Breast epithelium (tissue), 4 donors: Measurements from ENCODE around the gene RAB39A. TPM values are rescaled to one million over a fixed set of nuclear protein-coding genes. Genes with fewer than 3 reads are reported as not detected.
"Not testable (repeated sequence)": the region's sequence is repeated elsewhere in the genome, so short reads cannot be mapped to it uniquely, and the experiment has no call there.

Source experiments
- DNase-seq, 2 donors: peaks; one replicate each; pipeline ENCODE4 v3.0.0-alpha.2; 2019; ENCODE audit warnings: low spot score in 2 of 2
- H3K27ac ChIP-seq, 2 donors: fragments of 200-600 bp; sonication (generic) in 1 of 2; one replicate each; pipeline ENCODE4 v1.5.1; 2016 to 2019; ENCODE audit warnings: mild to moderate bottlenecking in 1 of 2
- H3K27me3 ChIP-seq, 2 donors: fragments of 200-600 bp; sonication (generic) in 1 of 2; one replicate each; pipeline versions ENCODE4 v1.5.1 to v1.6.0; 2017 to 2019; ENCODE audit warnings: control low read depth in 1 of 2, mild to moderate bottlenecking in 1 of 2
- H3K36me3 ChIP-seq: fragments of 200-600 bp; one replicate; pipeline ENCODE4 v1.5.1; 2019
- H3K4me1 ChIP-seq, 2 donors: fragments of 200-600 bp; sonication (generic); one replicate each; pipeline ENCODE4 v1.5.1; 2016 to 2019; ENCODE audit warnings: control low read depth in 1 of 2
- H3K4me3 ChIP-seq, 3 donors: fragments of 200-600 bp; sonication (generic); 1 replicate in 2 of 3; 2 replicates in 1 of 3; pipeline ENCODE4 v1.5.1; 2016 to 2019; ENCODE audit warnings: mild to moderate bottlenecking in 3 of 3, moderate library complexity in 2 of 3
- H3K9me3 ChIP-seq, 2 donors: fragments of 200-600 bp; sonication (generic) in 1 of 2; one replicate each; pipeline ENCODE4 v1.5.1; 2016 to 2019; ENCODE audit warnings: control low read depth in 1 of 2
- POLR2A ChIP-seq: fragments of 450-650 bp; IDR thresholded peaks from one replicate; pipeline ENCODE4 v1.6.1; 2016; ENCODE audit warnings: antibody characterized with exemption, mild to moderate bottlenecking, moderate library complexity
- POLR2AphosphoS5 ChIP-seq, 3 donors: sonication (generic); formaldehyde crosslinking; IDR thresholded peaks; one replicate each; pipeline ENCODE4 v1.6.1; 2017; ENCODE audit warnings: antibody characterized with exemption in 3 of 3
- intact Hi-C: fragments of 100-400 bp; cut with DNase I; formaldehyde crosslinking; loops from one replicate; pipeline ENCODE4 v1.15.1; 2023; ENCODE audit warnings: low total_unique reads
- total RNA-seq, 3 donors: library from RNA; depleted of rRNA; stranded (reverse); fragments of >200 nt; gene quantifications; one replicate each; pipeline ENCODE4 v1.1.0, GENCODE V29; 2016
- TF ChIP-seq, protein P1 (sequence below), 3 donors: fragments of 450-650 bp; IDR thresholded peaks; one replicate each; pipeline ENCODE4 v1.5.1; 2016 to 2017; ENCODE audit warnings: antibody characterized with exemption in 3 of 3, mild to moderate bottlenecking in 3 of 3, moderate library complexity in 3 of 3

RAB39A gene, protein sequence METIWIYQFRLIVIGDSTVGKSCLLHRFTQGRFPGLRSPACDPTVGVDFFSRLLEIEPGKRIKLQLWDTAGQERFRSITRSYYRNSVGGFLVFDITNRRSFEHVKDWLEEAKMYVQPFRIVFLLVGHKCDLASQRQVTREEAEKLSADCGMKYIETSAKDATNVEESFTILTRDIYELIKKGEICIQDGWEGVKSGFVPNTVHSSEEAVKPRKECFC
- 1 to 10 TPM in 2 of 3 donors, under 1 TPM in 1; 0.98 to 2.2 (median 1.0) TPM for total RNA-seq

DNA sequence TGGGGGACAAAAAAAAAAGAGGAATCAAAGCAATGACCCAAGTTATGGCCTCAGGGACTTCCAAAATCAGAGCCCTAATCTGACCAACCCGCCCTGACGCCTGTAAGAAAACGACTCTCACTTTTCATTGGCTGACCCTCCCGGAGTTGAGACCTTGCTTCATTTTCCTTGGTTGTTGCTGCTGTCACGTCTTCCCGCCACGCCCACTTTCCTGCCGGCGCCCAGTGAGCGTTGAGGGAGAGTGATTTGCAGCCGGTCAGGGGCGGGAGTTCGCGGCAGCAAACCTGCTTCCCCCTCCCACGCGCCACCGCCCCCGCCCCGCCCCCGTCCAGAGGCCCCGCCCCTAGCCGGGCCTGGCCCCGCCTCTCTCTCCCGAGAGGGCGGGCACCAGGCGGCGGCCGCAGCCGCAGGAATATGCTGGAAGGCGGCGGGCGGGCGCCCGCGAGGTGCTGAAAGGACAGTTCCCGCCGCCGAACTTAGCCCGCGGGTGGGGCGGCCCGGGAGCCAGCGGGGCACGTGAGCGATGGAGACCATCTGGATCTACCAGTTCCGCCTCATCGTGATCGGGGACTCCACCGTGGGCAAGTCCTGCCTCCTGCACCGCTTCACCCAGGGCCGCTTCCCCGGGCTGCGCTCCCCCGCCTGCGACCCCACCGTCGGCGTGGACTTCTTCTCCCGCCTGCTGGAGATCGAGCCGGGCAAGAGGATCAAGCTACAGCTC lies at the start of gene RAB39A:
RAB39A (plus strand) TSS at position 403 of the 721 bp plus-strand sequence; CDS start at position 524, 121 bp downstream.
- peak within 1 kb of the TSS; percentile 46 to 68 (median 50) for H3K4me3 ChIP-seq
- H3K4me1 ChIP-seq, result peaks cover 0 to 5% of the 10 kb centered on the region in 2 donors
- no peak for TF ChIP-seq POLR2A
- no peak for TF ChIP-seq POLR2AphosphoS5 (IDR thresholded peaks at IDR 0.05)
- TF ChIP-seq, protein P1, sequence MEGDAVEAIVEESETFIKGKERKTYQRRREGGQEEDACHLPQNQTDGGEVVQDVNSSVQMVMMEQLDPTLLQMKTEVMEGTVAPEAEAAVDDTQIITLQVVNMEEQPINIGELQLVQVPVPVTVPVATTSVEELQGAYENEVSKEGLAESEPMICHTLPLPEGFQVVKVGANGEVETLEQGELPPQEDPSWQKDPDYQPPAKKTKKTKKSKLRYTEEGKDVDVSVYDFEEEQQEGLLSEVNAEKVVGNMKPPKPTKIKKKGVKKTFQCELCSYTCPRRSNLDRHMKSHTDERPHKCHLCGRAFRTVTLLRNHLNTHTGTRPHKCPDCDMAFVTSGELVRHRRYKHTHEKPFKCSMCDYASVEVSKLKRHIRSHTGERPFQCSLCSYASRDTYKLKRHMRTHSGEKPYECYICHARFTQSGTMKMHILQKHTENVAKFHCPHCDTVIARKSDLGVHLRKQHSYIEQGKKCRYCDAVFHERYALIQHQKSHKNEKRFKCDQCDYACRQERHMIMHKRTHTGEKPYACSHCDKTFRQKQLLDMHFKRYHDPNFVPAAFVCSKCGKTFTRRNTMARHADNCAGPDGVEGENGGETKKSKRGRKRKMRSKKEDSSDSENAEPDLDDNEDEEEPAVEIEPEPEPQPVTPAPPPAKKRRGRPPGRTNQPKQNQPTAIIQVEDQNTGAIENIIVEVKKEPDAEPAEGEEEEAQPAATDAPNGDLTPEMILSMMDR (IDR thresholded peaks at IDR 0.05), result no peak
- intact Hi-C loops, result no loop called here
- no peaks in the 10 kb centered on the region for H3K36me3 ChIP-seq
- no peaks in the 10 kb centered on the region for H3K9me3 ChIP-seq
- peaks cover 0 to 27% of the 10 kb centered on the region in 2 donors for H3K27me3 ChIP-seq
- DNase-seq, result peak; percentile 51 to 63
- H3K27ac ChIP-seq, result no peak within 1 kb of the TSS

DNA sequence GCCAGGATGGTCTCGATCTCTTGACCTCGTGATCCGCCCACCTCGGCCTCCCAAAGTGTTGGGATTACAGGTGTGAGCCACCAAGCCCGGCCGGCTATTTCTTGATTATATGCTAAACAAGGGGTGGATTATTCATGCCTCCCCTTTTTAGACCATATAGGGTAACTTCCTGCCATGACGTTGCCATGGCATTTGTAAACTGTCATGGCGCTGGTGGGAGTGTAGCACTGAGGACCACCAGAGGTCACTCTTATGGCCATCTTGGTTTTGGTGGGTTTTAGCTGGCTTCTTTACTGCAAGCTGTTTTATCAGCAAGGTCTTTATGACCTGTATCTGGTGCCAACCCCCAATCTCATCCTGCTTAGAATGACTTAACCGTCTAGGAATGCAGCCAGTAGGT lies 46.8 kb upstream of the RAB39A start:
- H3K27me3 ChIP-seq, H3K36me3 ChIP-seq, intact Hi-C loops, H3K27ac ChIP-seq, H3K4me3 ChIP-seq, DNase-seq, H3K4me1 ChIP-seq, H3K9me3 ChIP-seq: not testable (repeated sequence)

DNA sequence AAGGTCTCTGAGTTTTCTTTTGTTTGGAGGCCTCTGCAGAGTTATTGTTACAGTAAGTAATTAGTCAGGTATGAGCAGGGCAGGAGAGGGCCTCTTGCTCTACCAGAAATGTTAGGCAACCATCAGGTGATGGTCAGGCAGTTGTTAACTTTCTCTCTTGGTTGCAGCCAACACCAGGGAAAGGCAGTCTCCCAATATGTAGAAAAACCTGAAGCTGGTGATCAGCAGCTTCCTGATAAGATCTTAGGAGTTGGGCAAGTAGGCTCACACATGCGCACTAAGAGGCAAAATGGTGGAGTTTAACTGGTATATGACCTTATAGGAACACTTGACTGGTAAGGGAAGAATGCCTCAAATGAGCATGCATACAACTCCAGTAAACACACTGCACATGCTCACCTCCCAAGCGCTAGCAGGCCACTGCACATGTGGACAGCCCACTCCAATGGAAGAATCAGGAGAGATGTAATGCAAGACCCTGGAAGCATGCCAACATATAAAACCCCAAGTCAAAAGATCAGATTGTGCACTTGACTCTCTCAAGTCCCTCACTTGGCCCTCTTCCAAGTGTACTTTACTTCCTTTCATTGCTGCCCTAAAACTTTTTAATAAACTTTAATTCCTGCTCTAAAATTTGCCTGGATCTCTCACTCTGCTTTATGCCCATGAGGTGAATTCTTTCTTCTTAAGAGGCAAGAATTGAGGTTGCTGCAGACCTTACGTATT lies 46.0 kb upstream of the RAB39A start:
- no peaks in the 10 kb centered on the region for H3K36me3 ChIP-seq
- peaks cover 0 to 3% of the 10 kb centered on the region in 2 donors for H3K9me3 ChIP-seq
- DNase-seq, result no peak

DNA sequence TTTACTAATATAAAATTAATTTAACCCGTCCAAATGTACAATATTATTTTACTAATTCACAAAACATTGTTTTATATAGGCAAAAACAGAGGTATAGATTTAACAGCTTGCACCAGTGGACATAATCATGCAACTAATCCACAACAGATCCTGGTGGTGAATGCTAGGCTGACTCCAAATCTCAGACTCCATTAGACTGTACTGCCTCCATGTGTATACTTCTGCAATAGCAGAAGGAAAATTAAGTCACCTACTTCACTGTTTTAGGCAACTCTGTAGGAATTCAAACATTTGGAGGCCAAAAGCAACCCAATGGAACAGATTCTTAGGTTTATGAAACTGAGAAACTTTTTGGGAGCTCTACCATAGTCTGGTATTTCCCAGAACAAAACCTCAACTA lies 30.0 kb upstream of the RAB39A start:
- Histone ChIP-seq H3K9me3 (no peaks in the 10 kb centered on the region), H3K36me3 (no peaks in the 10 kb centered on the region), H3K27me3 (no peaks in the 10 kb centered on the region), H3K27ac (no peak overlapping the region), H3K4me1 (no peaks in the 10 kb centered on the region), H3K4me3 (no peak overlapping the region)
- TF ChIP-seq, protein P1 (IDR thresholded peaks at IDR 0.05), result peak in 2 of 3 donors; percentile 45 to 51
- no peak for TF ChIP-seq POLR2A
- DNase-seq, result no peak
- intact Hi-C loops, result no loop called here

More for the DNA sequence above, 46.0 kb upstream of the RAB39A start:
- TF ChIP-seq POLR2A (no peak), POLR2AphosphoS5 (IDR thresholded peaks at IDR 0.05) (no peak)
- TF ChIP-seq, protein P1 (IDR thresholded peaks at IDR 0.05), result no peak
- Histone ChIP-seq H3K27ac (no peak overlapping the region), H3K4me3 (no peak overlapping the region), H3K4me1 (no peaks in the 10 kb centered on the region), H3K27me3 (no peaks in the 10 kb centered on the region)
- intact Hi-C loops, result no loop called here

DNA sequence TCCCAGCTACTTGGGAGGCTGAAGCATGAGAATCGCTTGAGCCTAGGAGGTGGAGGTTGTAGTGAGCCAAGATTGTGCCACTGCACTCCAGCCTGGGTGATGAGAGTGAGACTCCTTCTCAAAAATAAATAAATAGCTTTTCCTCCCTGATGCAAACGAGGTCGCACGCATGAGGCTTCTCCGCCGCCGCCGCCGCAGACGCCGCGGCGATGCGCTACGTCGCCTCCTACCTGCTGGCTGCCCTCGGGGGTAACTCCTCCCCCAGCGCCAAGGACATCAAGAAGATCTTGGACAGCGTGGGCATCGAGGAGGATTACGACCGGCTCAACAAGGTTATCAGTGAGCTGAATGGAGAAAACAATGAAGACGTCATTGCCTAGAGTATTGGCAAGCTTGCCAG lies 20.0 kb upstream of the RAB39A start:
- intact Hi-C loops, result no loop called here
- DNase-seq, result no peak
- Histone ChIP-seq H3K36me3 (no peaks in the 10 kb centered on the region), H3K27ac (no peak overlapping the region), H3K4me1 (no peaks in the 10 kb centered on the region), H3K27me3 (no peaks in the 10 kb centered on the region), H3K9me3 (peaks cover 0 to 3% of the 10 kb centered on the region in 2 donors), H3K4me3 (no peak overlapping the region)
- TF ChIP-seq POLR2AphosphoS5 (IDR thresholded peaks at IDR 0.05) (no peak), POLR2A (no peak)
- TF ChIP-seq, protein P1 (IDR thresholded peaks at IDR 0.05), result no peak

DNA sequence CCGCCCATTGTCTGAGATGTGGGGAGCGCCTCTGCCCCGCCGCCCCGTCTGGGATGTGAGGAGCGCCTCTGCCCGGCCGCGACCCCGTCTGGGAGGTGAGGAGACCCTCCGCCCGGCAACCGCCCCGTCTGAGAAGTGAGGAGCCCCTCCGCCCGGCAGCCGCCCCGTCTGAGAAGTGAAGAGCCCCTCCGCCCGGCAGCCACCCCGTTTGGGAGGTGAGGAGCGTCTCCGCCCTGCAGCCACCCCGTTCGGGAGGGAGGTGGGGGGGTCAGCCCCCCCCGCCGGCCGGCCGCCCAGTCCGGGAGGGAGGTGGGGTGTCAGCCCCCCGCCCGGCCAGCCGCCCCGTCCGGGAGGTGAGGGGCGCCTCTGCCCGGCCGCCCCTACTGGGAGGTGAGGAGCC lies 15.8 kb upstream of the RAB39A start:
- H3K27me3 ChIP-seq, H3K4me3 ChIP-seq, H3K36me3 ChIP-seq, H3K9me3 ChIP-seq, H3K27ac ChIP-seq, intact Hi-C loops, DNase-seq, H3K4me1 ChIP-seq: not testable (repeated sequence)
